GM12892 (cell line): Measurements from ENCODE around the gene KRT78.

Experiments used
- DNase-seq: peaks from one replicate; pipeline ENCODE4 v3.0.0; 2011; ENCODE audit not compliant: insufficient read length
- FAIRE-seq: peaks from 2 replicates; lab custom pipeline; 2011; peaks lifted over from hg19 to GRCh38; lab: Jason Lieb, UNC
- POLR2A ChIP-seq: IDR thresholded peaks from 2 replicates; pipeline ENCODE4 v1.6.1; 2011; ENCODE audit warnings: low read depth, low read length, control low read depth
- POLR2AphosphoS5 ChIP-seq: IDR thresholded peaks from 2 replicates; pipeline ENCODE4 v1.6.1; 2011; ENCODE audit warnings: low read depth, low read length, control low read depth
- TAF1 ChIP-seq: IDR thresholded peaks from 2 replicates; pipeline ENCODE4 v1.6.1; 2011; ENCODE audit warnings: low read depth, mild to moderate bottlenecking, control low read depth, low read length, borderline replicate concordance

Gene KRT78

DNA sequence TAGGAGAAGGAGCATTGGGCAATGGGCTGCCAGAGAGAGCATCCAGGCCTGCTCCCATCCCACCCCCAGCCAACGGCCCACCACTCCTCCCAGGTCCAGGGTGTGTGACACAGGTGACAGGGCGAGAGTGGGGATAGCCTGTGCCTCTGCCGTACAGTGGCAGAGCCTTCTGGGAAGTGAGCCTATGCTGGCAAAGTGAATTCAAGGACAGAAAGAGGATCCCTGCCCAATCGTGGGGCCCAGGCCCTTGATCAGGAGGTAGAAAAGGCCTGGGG lies 14.1 kb downstream of the KRT78 start:
- DNase-seq = no peak
- TF ChIP-seq POLR2A (no peak), TAF1 (no peak), POLR2AphosphoS5 (no peak)
- FAIRE-seq = no peak

- DNase-seq = no peak
- TF ChIP-seq POLR2A (no peak), TAF1 (no peak), POLR2AphosphoS5 (no peak)
- no peak for FAIRE-seq
Measured at GRCh38 chr12:52833922-52834726, 14.7 kb downstream of the KRT78 start, which contains the start of gene KRT79. Gene KRT79, minus strand, starts transcription at chr12:52834311. Its CDS starts 51 bp downstream, at chr12:52834260.

- FAIRE-seq (no peak), DNase-seq (no peak)
- TF ChIP-seq TAF1 (no peak), POLR2AphosphoS5 (no peak), POLR2A (no peak)
Measured at GRCh38 chr12:52832985-52833905, 15.5 kb downstream of the KRT78 start.

DNA sequence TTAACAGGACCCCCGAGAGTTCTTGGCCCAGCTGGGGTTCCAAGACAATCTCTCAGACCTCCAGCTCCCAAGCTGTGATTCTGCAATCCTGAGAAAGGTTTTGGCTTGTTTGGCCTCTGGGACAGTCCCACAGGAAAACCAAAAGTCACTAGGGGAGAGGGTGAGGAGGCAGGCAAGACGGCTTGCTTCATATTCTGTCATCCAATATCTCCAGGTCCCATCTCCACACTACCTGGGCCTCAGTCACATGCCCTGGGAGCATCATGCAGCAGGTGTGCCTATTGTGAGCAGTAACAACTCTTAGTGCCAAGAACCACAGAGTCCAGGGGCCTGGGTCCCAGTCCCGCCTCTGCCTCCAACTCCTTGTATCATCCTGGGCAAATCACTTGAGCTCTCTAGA lies 16.3 kb downstream of the KRT78 start:
- TF ChIP-seq POLR2AphosphoS5 (no peak), POLR2A (no peak)
- no peak for DNase-seq
- FAIRE-seq = no peak

GRCh38 chr12:52831251-52831650 lies 17.5 kb downstream of the KRT78 start:
- no peak for DNase-seq
- no peak for TF ChIP-seq POLR2A
- no peak for TF ChIP-seq TAF1
- no peak for TF ChIP-seq POLR2AphosphoS5
- no peak for FAIRE-seq

DNA sequence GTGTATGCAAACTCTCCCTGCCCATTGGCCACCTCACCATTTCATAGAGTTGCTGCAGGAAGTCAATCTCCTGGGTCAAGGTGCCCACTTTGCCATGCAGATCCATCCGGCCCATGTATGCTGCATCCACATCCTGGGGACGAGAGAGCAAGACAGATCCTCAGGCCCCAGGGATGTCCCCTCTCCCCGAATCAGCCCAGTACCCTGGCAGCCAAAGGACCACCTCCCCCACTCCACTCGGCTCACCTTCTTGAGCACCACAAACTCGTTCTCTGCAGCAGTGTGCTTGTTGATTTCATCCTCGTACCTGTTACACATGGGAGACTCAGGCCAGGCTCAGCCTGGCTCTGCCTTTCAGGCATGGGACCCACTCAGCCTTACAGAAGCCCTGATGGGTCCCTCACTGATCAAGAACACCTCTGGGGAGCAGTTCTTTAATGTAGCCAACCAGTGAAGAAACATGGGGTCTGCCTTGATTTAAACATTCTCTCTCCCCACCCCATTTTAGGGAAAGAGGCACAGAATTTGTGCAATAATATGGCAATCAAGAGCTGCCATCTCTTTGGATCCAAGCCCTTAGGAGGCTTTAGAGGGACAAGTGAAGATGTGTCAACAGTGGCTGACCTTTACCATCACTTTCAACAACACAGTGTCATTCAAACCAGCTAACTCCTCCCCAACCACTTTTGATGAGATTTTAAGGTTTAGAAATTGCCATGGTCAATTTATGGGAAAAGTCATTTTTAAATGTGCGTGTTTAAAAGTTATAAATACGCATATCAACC lies 18.6 kb downstream of the KRT78 start:
- TF ChIP-seq TAF1 (no peak), POLR2A (no peak), POLR2AphosphoS5 (no peak)
- FAIRE-seq (no peak), DNase-seq (no peak)

DNA sequence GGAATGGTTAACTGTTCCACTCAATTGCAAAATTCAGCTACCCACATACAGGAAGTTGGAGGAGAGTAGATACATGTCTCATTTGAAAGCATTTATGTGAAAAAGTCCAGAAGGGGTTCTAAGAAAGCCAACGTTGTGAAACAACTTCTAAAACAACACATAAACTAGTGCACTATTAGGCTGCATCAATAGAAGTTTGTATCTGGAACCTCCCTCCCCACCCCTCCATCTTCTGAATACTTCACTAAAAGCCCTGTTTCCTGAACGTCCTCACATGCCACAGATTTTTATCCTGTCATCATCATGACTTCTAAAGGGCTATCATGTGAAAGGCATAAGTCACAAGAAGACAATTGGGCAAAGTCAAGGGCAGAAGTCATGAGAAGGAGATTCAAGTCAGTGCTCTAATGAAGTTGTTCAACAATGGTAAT lies 20.2 kb downstream of the KRT78 start:
- FAIRE-seq (no peak), DNase-seq (no peak)
- TF ChIP-seq TAF1 = no peak
- no peak for TF ChIP-seq POLR2AphosphoS5
- no peak for TF ChIP-seq POLR2A

GRCh38 chr12:52828156-52828555 lies 20.6 kb downstream of the KRT78 start:
- DNase-seq (no peak), FAIRE-seq (no peak)
- TF ChIP-seq TAF1 = no peak
- no peak for TF ChIP-seq POLR2AphosphoS5
- no peak for TF ChIP-seq POLR2A

GRCh38 chr12:52827499-52828090 lies 21.2 kb downstream of the KRT78 start:
- DNase-seq (no peak), FAIRE-seq (no peak)
- TF ChIP-seq TAF1 (no peak), POLR2A (no peak), POLR2AphosphoS5 (no peak)

- FAIRE-seq (no peak), DNase-seq (no peak)
- TF ChIP-seq POLR2A = no peak
- TF ChIP-seq POLR2AphosphoS5 = no peak
- no peak for TF ChIP-seq TAF1
Measured at GRCh38 chr12:52826611-52827498, 21.9 kb downstream of the KRT78 start.
